SK-N-MC (cell line): ENCODE results near the gene DPY19L1.

Source experiments
- EZH2 ChIP-seq: fragments of 200-600 bp; sonication (generic); IDR thresholded peaks from one replicate; pipeline ENCODE4 v1.6.1; 2017; ENCODE audit warnings: antibody characterized with exemption
- POLR2AphosphoS5 ChIP-seq: IDR thresholded peaks from 2 replicates; pipeline ENCODE4 v1.6.1; 2012; ENCODE audit warnings: mild to moderate bottlenecking, low read depth, low read length, borderline replicate concordance

DNA sequence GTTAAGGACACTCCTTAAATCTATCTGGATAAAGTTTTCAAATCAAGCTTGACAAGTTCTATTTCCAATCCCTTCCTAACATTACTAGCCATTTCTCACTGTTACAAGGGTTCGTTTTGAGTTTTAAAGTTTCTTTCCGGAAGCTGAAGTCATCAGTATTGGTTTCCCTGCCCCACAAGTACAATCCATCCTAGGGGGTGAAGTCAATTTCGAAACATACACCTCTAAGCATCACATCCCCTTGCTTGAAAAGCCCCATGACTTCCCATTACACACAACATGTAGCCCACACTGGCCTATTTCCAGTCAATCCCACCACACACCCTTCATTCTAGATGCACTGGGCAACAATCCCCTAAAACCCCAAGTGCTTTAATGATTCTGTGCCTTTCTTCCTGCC is 13.0 kb downstream of the DPY19L1 start:
- TF ChIP-seq POLR2AphosphoS5: no peak
- no peak for TF ChIP-seq EZH2
